Measurements from ENCODE around the gene TCP11.

TCP11 gene

DNA sequence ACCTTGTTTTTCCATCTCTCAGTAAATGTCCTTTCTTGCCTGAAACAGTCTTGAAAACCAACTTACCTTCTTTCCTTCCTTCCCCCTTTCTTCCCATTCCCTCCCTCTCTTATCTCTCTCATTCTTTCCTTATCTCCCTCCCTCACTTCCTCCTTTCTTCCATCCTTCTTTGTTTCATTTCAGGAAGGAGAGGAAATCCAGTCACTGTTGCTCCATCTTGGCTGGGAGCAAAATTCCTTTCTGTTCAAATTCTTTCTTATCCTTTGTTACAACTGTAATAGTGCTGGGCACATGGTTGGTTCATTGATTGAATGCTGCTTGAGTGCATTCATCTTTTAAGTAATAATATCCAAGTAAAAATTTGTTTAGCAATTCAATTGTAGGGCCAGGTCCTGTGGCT, 17.4 kb upstream of the TCP11 start:
- no peak for DNase-seq (ENCODE audit: low read depth)
- H3K4me3 ChIP-seq (ENCODE audit: low read length) = no peak overlapping the region
- TF ChIP-seq, protein P1, sequence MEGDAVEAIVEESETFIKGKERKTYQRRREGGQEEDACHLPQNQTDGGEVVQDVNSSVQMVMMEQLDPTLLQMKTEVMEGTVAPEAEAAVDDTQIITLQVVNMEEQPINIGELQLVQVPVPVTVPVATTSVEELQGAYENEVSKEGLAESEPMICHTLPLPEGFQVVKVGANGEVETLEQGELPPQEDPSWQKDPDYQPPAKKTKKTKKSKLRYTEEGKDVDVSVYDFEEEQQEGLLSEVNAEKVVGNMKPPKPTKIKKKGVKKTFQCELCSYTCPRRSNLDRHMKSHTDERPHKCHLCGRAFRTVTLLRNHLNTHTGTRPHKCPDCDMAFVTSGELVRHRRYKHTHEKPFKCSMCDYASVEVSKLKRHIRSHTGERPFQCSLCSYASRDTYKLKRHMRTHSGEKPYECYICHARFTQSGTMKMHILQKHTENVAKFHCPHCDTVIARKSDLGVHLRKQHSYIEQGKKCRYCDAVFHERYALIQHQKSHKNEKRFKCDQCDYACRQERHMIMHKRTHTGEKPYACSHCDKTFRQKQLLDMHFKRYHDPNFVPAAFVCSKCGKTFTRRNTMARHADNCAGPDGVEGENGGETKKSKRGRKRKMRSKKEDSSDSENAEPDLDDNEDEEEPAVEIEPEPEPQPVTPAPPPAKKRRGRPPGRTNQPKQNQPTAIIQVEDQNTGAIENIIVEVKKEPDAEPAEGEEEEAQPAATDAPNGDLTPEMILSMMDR (conservative IDR thresholded peaks at IDR 0.05; ENCODE audit: low read length) = no peak

DNA sequence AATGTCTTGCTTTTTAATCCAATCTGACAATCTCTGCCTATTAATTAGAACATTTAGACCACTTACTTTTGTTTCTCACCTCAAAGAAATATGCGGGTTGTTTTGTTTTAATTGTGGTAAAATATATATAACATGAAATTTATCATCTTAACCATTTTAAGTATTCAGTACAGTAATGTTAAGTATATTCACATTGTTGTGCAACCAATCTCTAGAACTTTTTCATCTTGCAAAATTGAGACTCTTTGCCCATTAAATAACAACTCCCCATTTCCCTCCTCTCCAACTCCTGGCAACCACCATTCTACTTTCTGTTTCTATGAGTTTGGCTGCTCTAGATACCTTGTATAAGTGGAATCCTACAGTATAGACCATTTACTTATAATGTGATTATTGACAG, 13.8 kb upstream of the TCP11 start:
- TF ChIP-seq, protein P1 (conservative IDR thresholded peaks at IDR 0.05; ENCODE audit: low read length) = no peak
- DNase-seq (ENCODE audit: low read depth) = no peak

DNA sequence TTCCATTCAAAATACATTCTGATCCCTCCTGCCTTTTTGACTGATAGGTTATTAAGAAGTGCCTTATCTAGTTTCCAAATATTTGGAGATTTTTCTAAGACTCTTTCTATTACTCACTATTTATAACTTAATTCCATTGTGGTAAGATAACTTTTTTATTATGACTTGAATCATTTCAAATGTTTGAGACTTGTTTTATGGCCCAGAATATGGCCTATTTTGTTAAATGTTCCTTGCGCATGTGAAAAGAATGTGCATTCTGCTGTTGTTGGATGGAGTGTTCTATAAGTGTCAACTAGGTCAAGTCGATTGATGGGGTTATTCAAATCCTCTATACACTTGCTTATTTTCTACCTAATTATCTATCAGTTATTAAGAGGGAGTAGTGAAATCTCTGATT, 13.1 kb upstream of the TCP11 start:
- TF ChIP-seq, protein P1 (conservative IDR thresholded peaks at IDR 0.05; ENCODE audit: low read length) = no peak
- DNase-seq (ENCODE audit: low read depth) = no peak
- H3K4me3 ChIP-seq (ENCODE audit: low read length) = no peak overlapping the region

More for the DNA sequence above, 13.8 kb upstream of the TCP11 start:
- no peak overlapping the region for H3K4me3 ChIP-seq (ENCODE audit: low read length)

DNA sequence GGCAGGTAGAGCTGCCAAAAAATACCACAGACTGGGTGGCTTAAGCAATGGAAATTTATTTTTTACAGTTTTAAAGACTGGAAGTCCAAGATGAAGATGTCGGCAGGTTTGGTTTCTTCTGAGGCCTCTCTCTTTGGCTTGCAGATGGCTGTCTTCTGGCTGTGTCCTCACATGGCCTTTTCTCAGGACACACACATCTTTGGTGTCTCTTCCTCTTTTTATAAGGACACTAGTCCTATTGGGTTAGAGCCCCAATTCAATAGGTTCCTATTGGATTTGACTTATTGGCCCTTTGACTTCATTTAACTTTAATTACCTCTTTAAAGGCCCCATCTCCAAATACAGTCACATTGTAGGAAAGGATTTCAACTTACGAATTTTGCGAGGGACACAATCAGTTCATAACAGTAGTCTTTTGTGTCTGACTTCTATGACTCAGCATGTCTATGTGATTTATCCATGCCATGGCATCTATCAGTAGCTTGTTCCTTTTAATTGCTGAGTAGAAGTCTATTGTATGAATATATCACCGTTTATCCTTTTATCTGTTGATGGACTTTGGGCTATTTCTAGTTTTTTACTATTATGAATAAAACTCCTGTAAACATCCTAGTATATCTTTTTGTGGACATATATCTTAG, 11.0 kb upstream of the TCP11 start:
- DNase-seq (ENCODE audit: low read depth) = no peak
- TF ChIP-seq, protein P1 (conservative IDR thresholded peaks at IDR 0.05; ENCODE audit: low read length) = no peak
- no peak overlapping the region for H3K4me3 ChIP-seq (ENCODE audit: low read length)

DNA sequence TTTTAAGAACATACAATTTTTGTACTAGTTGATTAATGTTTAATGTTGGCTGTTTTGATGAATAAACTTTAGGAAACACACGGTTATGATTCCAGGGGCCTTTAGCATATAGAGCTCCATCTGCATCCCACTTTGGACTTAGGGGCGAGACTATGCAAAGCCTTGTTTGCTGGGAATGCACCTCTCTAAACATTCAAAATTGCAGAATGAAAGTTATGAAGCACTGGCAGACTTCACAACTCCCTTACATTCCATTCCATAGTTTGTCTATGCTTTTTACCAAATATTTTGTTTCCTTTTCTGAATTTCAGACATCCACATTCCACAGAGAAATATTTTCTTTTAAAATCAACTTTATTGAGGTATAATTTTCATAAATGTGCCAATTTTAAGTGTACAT, 10.3 kb upstream of the TCP11 start:
- TF ChIP-seq, protein P1 (conservative IDR thresholded peaks at IDR 0.05; ENCODE audit: low read length) = no peak
- DNase-seq (ENCODE audit: low read depth) = peak; percentile 25
- H3K4me3 ChIP-seq (ENCODE audit: low read length) = no peak overlapping the region

DNA sequence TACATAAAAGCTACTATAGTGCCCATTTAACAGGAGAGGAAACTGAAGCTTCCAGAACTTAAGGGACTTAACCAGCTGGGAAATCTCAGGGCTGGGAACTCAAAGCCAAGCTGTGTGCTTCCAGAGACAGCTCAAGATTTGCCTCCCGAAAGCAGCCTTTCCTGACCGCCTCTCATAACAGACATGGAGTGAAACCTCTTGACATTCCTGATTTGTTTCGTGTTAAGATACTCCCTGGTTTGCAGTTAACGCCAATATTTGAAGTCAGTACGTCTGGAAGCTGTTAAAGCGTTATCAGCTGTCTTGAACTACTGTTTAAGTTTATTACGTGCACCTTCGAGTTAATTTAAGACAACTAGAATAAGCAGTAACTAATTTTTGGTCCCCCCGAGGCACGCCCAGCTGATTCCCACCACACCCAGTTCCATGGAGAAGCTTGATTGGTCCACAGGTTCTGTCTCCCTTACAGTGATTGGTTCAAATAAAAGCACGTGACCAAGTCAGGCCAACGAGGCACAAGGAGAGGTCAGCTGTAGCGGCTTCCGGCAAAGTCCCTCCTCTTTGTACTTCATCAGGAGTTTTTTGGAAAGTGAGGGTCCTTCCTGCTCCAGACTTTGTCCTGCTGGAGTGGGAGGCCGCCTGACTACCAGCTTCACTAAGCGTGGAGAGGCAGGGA, 8.9 kb upstream of the TCP11 start:
- DNase-seq (ENCODE audit: low read depth) = no peak
- TF ChIP-seq, protein P1 (conservative IDR thresholded peaks at IDR 0.05; ENCODE audit: low read length) = no peak
- H3K4me3 ChIP-seq (ENCODE audit: low read length) = no peak overlapping the region

DNA sequence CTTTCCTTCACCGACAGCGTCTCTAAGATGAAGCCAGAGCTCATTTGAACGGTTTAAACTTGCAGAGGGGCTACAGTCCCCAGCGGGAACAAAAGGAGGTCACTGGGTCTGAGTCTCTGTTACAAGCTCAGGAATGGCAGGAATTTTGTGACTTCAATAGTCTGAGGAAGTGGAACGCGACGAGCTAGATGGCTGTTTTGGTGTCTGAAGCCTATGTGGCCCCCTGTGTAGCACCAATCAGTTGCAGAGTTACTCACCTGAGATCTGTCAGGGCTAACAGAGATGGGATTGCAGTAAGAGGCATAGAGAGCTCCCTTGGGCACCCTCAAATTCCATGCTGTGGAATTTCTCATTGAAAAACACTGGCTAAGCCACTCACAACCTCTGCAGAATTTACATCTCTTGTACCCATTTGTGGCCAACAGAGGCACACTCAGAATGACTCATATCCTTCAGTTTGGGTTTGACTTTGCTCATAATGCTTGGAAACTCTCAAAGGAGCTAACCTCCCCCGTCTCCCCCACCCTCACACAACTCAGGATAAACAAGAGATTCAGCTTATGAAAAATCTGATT, 7.1 kb upstream of the TCP11 start:
- TF ChIP-seq, protein P1 (conservative IDR thresholded peaks at IDR 0.05; ENCODE audit: low read length) = no peak
- DNase-seq (ENCODE audit: low read depth) = peak; percentile 44
- H3K4me3 ChIP-seq (ENCODE audit: low read length) = no peak overlapping the region

Measured in AG10803 (cell line).